Measurements from ENCODE around the gene PCDHA6.

DNA sequence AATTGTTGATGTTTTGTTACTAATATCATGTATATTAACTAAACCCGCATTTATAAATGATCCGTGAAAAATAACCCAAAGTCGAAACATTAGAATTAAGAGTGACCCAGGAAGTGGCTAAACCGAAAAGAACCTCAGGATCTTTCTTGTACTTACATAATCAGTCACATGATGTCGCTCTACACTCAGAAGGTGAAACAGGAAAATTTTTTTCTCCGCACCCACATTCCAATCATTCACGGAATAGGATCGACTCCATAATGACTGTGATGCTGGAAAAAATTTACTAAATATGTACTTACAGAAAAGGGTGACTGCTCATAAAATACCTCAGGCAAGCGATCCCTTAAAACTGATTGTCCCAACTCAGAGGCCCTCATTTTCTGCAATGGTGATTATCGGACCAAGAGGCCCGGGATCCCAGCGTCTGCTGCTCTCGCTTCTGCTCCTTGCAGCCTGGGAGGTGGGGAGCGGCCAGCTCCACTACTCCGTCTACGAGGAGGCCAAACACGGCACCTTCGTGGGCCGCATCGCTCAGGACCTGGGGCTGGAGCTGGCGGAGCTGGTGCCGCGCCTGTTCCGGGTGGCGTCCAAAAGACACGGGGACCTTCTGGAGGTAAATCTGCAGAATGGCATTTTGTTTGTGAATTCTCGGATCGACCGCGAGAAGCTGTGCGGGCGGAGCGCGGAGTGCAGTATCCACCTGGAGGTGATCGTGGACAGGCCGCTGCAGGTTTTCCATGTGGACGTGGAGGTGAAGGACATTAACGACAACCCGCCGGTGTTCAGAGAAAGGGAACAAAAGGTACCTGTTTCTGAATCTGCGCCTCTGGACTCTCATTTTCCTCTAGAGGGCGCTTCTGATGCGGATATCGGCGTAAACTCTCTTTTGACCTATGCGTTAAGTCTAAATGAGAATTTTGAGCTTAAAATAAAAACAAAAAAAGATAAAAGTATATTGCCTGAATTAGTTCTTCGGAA is 47.6 kb downstream of the PCDHA6 start, which contains the start of gene PCDHA12:
- TF ChIP-seq, protein P1, sequence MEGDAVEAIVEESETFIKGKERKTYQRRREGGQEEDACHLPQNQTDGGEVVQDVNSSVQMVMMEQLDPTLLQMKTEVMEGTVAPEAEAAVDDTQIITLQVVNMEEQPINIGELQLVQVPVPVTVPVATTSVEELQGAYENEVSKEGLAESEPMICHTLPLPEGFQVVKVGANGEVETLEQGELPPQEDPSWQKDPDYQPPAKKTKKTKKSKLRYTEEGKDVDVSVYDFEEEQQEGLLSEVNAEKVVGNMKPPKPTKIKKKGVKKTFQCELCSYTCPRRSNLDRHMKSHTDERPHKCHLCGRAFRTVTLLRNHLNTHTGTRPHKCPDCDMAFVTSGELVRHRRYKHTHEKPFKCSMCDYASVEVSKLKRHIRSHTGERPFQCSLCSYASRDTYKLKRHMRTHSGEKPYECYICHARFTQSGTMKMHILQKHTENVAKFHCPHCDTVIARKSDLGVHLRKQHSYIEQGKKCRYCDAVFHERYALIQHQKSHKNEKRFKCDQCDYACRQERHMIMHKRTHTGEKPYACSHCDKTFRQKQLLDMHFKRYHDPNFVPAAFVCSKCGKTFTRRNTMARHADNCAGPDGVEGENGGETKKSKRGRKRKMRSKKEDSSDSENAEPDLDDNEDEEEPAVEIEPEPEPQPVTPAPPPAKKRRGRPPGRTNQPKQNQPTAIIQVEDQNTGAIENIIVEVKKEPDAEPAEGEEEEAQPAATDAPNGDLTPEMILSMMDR (IDR thresholded peaks at IDR 0.05), result no peak
- no peak for TF ChIP-seq POLR2A (IDR thresholded peaks at IDR 0.05)

Data from lower leg skin (tissue), 3 donors.